HEK293 (cell line): ENCODE results near the gene CNIH1.

Experiments
- CTCF ChIA-PET: fragments of 350-600 bp; formaldehyde crosslinking; extraction: SDS; loops from one replicate; lab custom pipeline; 2021; ENCODE audit warnings: antibody characterized with exemption; lab: Yijun Ruan, JAX
- POLR2A ChIA-PET: fragments of 300-600 bp; formaldehyde crosslinking; extraction: SDS; loops from one replicate; lab custom pipeline; 2020; ENCODE audit warnings: antibody characterized with exemption, inconsistent platforms; lab: Yijun Ruan, JAX
- H3K27ac ChIP-seq: fragments of 200-500 bp; sonication (Bioruptor generic); 2 replicates; pipeline ENCODE4 v1.5.1; 2014; ENCODE audit warnings: low read depth, low read length, control low read depth, inconsistent platforms; ENCODE audit errors: extremely low read depth
- H3K36me3 ChIP-seq, 2 experiments: fragments of 200-500 bp in 1 of 2; sonication (Bioruptor generic) in 1 of 2; 1 replicate in 1 of 2; 2 replicates in 1 of 2; pipeline ENCODE4 v1.5.1; 2014 to 2017; ENCODE audit warnings: inconsistent platforms in 2 of 2, low read length in 2 of 2; ENCODE audit not compliant: control insufficient read depth in 2 of 2, insufficient read depth in 1 of 2
- H3K4me1 ChIP-seq: fragments of 200-500 bp; sonication (Bioruptor generic); 2 replicates; pipeline ENCODE4 v1.5.1; 2014; ENCODE audit warnings: mild to moderate bottlenecking, low read length, inconsistent platforms; ENCODE audit not compliant: control insufficient read depth, insufficient read depth
- H3K4me3 ChIP-seq: 2 replicates; pipeline ENCODE4 v1.5.1; 2011; ENCODE audit warnings: low read depth, mild to moderate bottlenecking, control low read depth, low read length, moderate library complexity
- H3K9me3 ChIP-seq: fragments of 200-500 bp; sonication (Bioruptor generic); 2 replicates; pipeline ENCODE4 v1.5.1; 2014; ENCODE audit warnings: low read depth, low read length, inconsistent platforms; ENCODE audit not compliant: control insufficient read depth, insufficient read depth
- GLI4 ChIP-seq: fragments of 450-650 bp; formaldehyde crosslinking; IDR thresholded peaks from 2 replicates; pipeline ENCODE4 v1.5.1; 2016; ENCODE audit warnings: missing biosample characterization, missing genetic modification characterization
- MZF1 ChIP-seq: fragments of 450-650 bp; formaldehyde crosslinking; IDR thresholded peaks from 2 replicates; pipeline ENCODE4 v1.5.1; 2017; ENCODE audit warnings: missing biosample characterization, missing genetic modification characterization, borderline replicate concordance
- OSR2 ChIP-seq: fragments of 450-650 bp; formaldehyde crosslinking; IDR thresholded peaks from 2 replicates; pipeline ENCODE4 v1.5.1; 2016; ENCODE audit warnings: missing biosample characterization, missing genetic modification characterization
- PRDM1 ChIP-seq: fragments of 450-650 bp; formaldehyde crosslinking; IDR thresholded peaks from 2 replicates; pipeline ENCODE4; 2016; ENCODE audit warnings: missing biosample characterization, missing genetic modification characterization
- RBAK ChIP-seq: fragments of 450-650 bp; formaldehyde crosslinking; IDR thresholded peaks from 2 replicates; pipeline ENCODE4 v1.5.1; 2016; ENCODE audit warnings: missing biosample characterization, missing genetic modification characterization
- SCRT2 ChIP-seq: fragments of 450-650 bp; formaldehyde crosslinking; IDR thresholded peaks from 2 replicates; pipeline ENCODE4 v1.5.1; 2016; ENCODE audit warnings: missing biosample characterization, missing genetic modification characterization
- ZBTB17 ChIP-seq: fragments of 450-650 bp; formaldehyde crosslinking; IDR thresholded peaks from 2 replicates; pipeline ENCODE4 v1.5.1; 2016; ENCODE audit warnings: missing biosample characterization, missing genetic modification characterization
- ZBTB21 ChIP-seq: fragments of 450-650 bp; formaldehyde crosslinking; IDR thresholded peaks from 2 replicates; pipeline ENCODE4 v1.5.1; 2017; ENCODE audit warnings: missing biosample characterization, missing genetic modification characterization
- ZBTB8A ChIP-seq: fragments of 450-650 bp; formaldehyde crosslinking; IDR thresholded peaks from 2 replicates; pipeline ENCODE4 v1.5.1; 2016; ENCODE audit warnings: missing biosample characterization, missing genetic modification characterization
- ZNF146 ChIP-seq: fragments of 450-650 bp; formaldehyde crosslinking; IDR thresholded peaks from 2 replicates; pipeline ENCODE4 v1.5.1; 2016; ENCODE audit warnings: missing biosample characterization, missing genetic modification characterization
- ZNF174 ChIP-seq: fragments of 450-650 bp; formaldehyde crosslinking; IDR thresholded peaks from 2 replicates; pipeline ENCODE4 v1.5.0; 2017; ENCODE audit warnings: missing biosample characterization, mild to moderate bottlenecking, missing genetic modification characterization
- ZNF221 ChIP-seq: fragments of 450-650 bp; formaldehyde crosslinking; IDR thresholded peaks from 2 replicates; pipeline ENCODE4 v1.5.1; 2017; ENCODE audit warnings: missing biosample characterization, missing genetic modification characterization, borderline replicate concordance
- ZNF24 ChIP-seq: fragments of 450-650 bp; formaldehyde crosslinking; IDR thresholded peaks from 2 replicates; pipeline ENCODE4 v1.5.1; 2016; ENCODE audit warnings: missing biosample characterization, missing genetic modification characterization
- ZNF350 ChIP-seq: fragments of 450-650 bp; formaldehyde crosslinking; IDR thresholded peaks from 2 replicates; pipeline ENCODE4 v1.5.0; 2017; ENCODE audit warnings: missing biosample characterization, mild to moderate bottlenecking, missing genetic modification characterization
- ZNF571 ChIP-seq: fragments of 450-650 bp; formaldehyde crosslinking; IDR thresholded peaks from 2 replicates; pipeline ENCODE4 v1.5.0; 2017; ENCODE audit warnings: missing biosample characterization, missing genetic modification characterization
- ZNF596 ChIP-seq: fragments of 450-650 bp; IDR thresholded peaks from 2 replicates; pipeline ENCODE4 v1.5.0; 2018; ENCODE audit warnings: missing biosample characterization, mild to moderate bottlenecking, missing genetic modification characterization, moderate library complexity
- ZNF664 ChIP-seq: fragments of 450-650 bp; formaldehyde crosslinking; IDR thresholded peaks from 2 replicates; pipeline ENCODE4 v1.5.1; 2016; ENCODE audit warnings: missing biosample characterization, missing genetic modification characterization
- ZNF670 ChIP-seq: fragments of 450-650 bp; formaldehyde crosslinking; IDR thresholded peaks from 2 replicates; pipeline ENCODE4 v1.5.1; 2016; ENCODE audit warnings: missing biosample characterization, missing genetic modification characterization, low read depth
- ZNF777 ChIP-seq: fragments of 450-650 bp; formaldehyde crosslinking; IDR thresholded peaks from 2 replicates; pipeline ENCODE4 v1.5.1; 2017; ENCODE audit warnings: missing biosample characterization, missing genetic modification characterization, borderline replicate concordance
- ZNF791 ChIP-seq: fragments of 450-650 bp; formaldehyde crosslinking; IDR thresholded peaks from 2 replicates; pipeline ENCODE4 v1.5.1; 2016; ENCODE audit warnings: missing biosample characterization, missing genetic modification characterization
- ZXDB ChIP-seq: fragments of 450-650 bp; formaldehyde crosslinking; IDR thresholded peaks from 2 replicates; pipeline ENCODE4 v1.5.1; 2016; ENCODE audit warnings: missing biosample characterization, missing genetic modification characterization
- TF ChIP-seq, protein P1 (sequence below): fragments of 450-650 bp; formaldehyde crosslinking; IDR thresholded peaks from 2 replicates; pipeline ENCODE4; 2016; ENCODE audit warnings: missing biosample characterization, missing genetic modification characterization
- TF ChIP-seq, protein P2 (sequence below): fragments of 450-650 bp; formaldehyde crosslinking; IDR thresholded peaks from 2 replicates; pipeline ENCODE4 v1.5.1; 2017; ENCODE audit warnings: missing biosample characterization, missing genetic modification characterization
- TF ChIP-seq, protein P3 (sequence below): fragments of 450-650 bp; formaldehyde crosslinking; IDR thresholded peaks from 2 replicates; pipeline ENCODE4 v1.5.1; 2016; ENCODE audit warnings: missing biosample characterization, missing genetic modification characterization
- TF ChIP-seq, protein P4 (sequence below): fragments of 450-650 bp; formaldehyde crosslinking; IDR thresholded peaks from 2 replicates; pipeline ENCODE4 v1.5.1; 2016; ENCODE audit warnings: missing biosample characterization, missing genetic modification characterization
- TF ChIP-seq, protein P5 (sequence below): fragments of 450-650 bp; formaldehyde crosslinking; IDR thresholded peaks from 2 replicates; pipeline ENCODE4 v1.5.1; 2016; ENCODE audit warnings: missing biosample characterization, missing genetic modification characterization

CNIH1 gene

DNA sequence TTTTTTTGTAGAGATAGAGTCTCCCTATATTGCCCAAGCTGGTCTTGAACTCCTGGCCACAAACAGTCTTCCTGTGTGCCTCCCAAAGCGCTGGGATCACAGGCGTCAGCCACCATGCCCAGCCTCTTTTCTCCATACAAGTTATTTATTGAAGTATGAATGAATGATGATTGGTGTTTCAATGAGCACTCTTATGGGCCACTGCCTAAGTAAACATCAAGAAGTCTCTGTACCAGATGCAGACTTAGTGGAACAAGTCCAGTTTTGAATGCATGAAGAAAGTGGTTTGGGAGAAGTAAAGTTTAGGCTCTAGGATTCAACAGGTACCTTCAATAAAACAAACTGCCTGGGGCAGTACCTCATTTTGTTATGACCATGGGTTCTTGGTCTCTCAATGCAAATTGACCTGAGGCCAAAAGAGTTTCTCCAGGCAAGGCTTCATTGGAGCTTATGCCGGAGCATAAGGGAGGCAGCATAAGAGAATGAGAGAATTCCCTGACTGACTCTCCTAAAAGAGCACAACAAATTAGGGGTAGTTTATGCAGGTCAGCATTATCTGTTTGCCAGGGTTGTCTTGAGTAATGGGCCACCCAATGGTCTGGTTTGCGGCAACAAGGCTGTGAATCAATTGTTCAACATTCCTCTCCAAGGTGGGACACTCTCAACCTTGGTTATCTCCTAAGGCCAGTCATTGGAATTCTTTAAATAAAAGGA, 48.7 kb upstream of the CNIH1 start:
- peaks cover 13% of the 10 kb centered on the region for H3K4me1 ChIP-seq
- TF ChIP-seq SCRT2 (tag by site-specific recombination) = peak; percentile 67
- TF ChIP-seq ZXDB = no peak
- TF ChIP-seq ZNF571 = no peak
- no peak for TF ChIP-seq GLI4 (tag by site-specific recombination)
- TF ChIP-seq, protein P1, sequence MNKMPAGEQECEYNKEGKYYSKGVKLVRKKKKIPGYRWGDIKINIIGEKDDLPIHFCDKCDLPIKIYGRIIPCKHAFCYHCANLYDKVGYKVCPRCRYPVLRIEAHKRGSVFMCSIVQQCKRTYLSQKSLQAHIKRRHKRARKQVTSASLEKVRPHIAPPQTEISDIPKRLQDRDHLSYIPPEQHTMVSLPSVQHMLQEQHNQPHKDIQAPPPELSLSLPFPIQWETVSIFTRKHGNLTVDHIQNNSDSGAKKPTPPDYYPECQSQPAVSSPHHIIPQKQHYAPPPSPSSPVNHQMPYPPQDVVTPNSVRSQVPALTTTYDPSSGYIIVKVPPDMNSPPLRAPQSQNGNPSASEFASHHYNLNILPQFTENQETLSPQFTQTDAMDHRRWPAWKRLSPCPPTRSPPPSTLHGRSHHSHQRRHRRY = no peak
- CTCF ChIA-PET = interaction anchor here (0.5 to 2.1 kb wide), 6 partner anchors 16 to 525 kb away, joined by 3 to 6 read pairs (median 4); no protein-coding TSS in a partner anchor
- H3K27ac ChIP-seq = peak overlapping the region; percentile 87; the same call in 1 of the 2 replicates
- no peaks in the 10 kb centered on the region; a peak in 1 of 3 replicates for H3K36me3 ChIP-seq
- POLR2A ChIA-PET = interaction anchor here (0.7 kb wide), 1 partner anchor 76 kb away, joined by 7 read pairs; no protein-coding TSS in a partner anchor
- H3K4me3 ChIP-seq = no peak overlapping the region
- no peaks in the 10 kb centered on the region for H3K9me3 ChIP-seq

DNA sequence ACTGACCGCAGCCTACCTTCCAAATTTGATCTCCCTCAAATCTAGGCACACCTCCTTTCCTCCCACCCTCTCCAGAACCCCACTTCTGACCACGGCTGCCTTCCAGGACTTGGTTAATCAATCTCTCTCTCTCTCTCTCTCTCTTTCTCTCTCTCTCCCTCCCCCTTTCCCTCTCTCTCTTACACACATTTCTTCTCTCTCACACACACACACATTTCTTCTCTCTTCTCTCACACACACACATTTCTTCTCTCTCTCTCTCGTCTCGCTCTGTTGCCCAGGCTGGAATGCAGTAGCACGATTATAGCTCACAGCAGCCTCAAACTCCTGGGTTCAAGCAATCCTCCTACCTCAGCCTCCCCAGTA, 48.1 kb upstream of the CNIH1 start:
- ChIA-PET CTCF (interaction anchor here (0.5 to 2.1 kb wide), 8 partner anchors 15 to 525 kb away, joined by 3 to 6 read pairs (median 4); no protein-coding TSS in a partner anchor), POLR2A (interaction anchor here (0.7 kb wide), 2 partner anchors 77 to 133 kb away, joined by 5 to 7 read pairs; no protein-coding TSS in a partner anchor)
- H3K4me3 ChIP-seq = peak overlapping the region; percentile 95
- no peaks in the 10 kb centered on the region; a peak in 1 of 3 replicates for H3K36me3 ChIP-seq
- H3K9me3 ChIP-seq = no peaks in the 10 kb centered on the region
- H3K4me1 ChIP-seq = peaks cover 13% of the 10 kb centered on the region
- peak overlapping the region; percentile 87 for H3K27ac ChIP-seq
- TF ChIP-seq, protein P2, sequence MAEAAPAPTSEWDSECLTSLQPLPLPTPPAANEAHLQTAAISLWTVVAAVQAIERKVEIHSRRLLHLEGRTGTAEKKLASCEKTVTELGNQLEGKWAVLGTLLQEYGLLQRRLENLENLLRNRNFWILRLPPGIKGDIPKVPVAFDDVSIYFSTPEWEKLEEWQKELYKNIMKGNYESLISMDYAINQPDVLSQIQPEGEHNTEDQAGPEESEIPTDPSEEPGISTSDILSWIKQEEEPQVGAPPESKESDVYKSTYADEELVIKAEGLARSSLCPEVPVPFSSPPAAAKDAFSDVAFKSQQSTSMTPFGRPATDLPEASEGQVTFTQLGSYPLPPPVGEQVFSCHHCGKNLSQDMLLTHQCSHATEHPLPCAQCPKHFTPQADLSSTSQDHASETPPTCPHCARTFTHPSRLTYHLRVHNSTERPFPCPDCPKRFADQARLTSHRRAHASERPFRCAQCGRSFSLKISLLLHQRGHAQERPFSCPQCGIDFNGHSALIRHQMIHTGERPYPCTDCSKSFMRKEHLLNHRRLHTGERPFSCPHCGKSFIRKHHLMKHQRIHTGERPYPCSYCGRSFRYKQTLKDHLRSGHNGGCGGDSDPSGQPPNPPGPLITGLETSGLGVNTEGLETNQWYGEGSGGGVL (tag by site-specific recombination) = peak; percentile 82
- TF ChIP-seq, protein P3, sequence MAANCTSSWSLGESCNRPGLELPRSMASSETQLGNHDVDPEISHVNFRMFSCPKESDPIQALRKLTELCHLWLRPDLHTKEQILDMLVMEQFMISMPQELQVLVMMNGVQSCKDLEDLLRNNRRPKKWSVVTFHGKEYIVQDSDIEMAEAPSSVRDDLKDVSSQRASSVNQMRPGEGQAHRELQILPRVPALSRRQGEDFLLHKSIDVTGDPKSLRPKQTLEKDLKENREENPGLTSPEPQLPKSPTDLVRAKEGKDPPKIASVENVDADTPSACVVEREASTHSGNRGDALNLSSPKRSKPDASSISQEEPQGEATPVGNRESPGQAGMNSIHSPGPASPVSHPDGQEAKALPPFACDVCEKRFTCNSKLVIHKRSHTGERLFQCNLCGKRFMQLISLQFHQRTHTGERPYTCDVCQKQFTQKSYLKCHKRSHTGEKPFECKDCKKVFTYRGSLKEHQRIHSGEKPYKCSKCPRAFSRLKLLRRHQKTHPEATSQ (tag by site-specific recombination) = no peak
- TF ChIP-seq ZBTB17 (tag by site-specific recombination) (peak; percentile 75), RBAK (tag by site-specific recombination) (no peak), PRDM1 (tag by site-specific recombination) (peak; percentile 59), ZBTB8A (no peak), ZNF670 (tag by site-specific recombination) (0 out of 2 replicates have a peak, but pooled peaks have one; percentile 46), ZNF777 (tag by site-specific recombination) (no peak), ZNF596 (tag by site-specific recombination) (peak; percentile 97), MZF1 (no peak), ZNF221 (tag by site-specific recombination) (no peak), ZNF664 (no peak), ZNF146 (no peak), ZNF791 (tag by site-specific recombination) (peak; percentile 44; the same call in 1 of the 2 replicates), ZNF24 (tag by site-specific recombination) (no peak), ZBTB21 (no peak), OSR2 (0 out of 2 replicates have a peak, but pooled peaks have one; percentile 7), ZNF350 (tag by site-specific recombination) (no peak), ZNF174 (tag by site-specific recombination) (no peak)
- TF ChIP-seq, protein P4, sequence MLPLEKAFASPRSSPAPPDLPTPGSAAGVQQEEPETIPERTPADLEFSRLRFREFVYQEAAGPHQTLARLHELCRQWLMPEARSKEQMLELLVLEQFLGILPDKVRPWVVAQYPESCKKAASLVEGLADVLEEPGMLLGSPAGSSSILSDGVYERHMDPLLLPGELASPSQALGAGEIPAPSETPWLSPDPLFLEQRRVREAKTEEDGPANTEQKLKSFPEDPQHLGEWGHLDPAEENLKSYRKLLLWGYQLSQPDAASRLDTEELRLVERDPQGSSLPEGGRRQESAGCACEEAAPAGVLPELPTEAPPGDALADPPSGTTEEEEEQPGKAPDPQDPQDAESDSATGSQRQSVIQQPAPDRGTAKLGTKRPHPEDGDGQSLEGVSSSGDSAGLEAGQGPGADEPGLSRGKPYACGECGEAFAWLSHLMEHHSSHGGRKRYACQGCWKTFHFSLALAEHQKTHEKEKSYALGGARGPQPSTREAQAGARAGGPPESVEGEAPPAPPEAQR (tag by site-specific recombination) = 0 out of 2 replicates have a peak, but pooled peaks have one; percentile 27
- TF ChIP-seq, protein P5, sequence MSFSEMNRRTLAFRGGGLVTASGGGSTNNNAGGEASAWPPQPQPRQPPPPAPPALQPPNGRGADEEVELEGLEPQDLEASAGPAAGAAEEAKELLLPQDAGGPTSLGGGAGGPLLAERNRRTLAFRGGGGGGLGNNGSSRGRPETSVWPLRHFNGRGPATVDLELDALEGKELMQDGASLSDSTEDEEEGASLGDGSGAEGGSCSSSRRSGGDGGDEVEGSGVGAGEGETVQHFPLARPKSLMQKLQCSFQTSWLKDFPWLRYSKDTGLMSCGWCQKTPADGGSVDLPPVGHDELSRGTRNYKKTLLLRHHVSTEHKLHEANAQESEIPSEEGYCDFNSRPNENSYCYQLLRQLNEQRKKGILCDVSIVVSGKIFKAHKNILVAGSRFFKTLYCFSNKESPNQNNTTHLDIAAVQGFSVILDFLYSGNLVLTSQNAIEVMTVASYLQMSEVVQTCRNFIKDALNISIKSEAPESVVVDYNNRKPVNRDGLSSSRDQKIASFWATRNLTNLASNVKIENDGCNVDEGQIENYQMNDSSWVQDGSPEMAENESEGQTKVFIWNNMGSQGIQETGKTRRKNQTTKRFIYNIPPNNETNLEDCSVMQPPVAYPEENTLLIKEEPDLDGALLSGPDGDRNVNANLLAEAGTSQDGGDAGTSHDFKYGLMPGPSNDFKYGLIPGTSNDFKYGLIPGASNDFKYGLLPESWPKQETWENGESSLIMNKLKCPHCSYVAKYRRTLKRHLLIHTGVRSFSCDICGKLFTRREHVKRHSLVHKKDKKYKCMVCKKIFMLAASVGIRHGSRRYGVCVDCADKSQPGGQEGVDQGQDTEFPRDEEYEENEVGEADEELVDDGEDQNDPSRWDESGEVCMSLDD (tag by site-specific recombination) = 0 out of 2 replicates have a peak, but pooled peaks have one; percentile 23
